SK-N-SH (cell line): ENCODE data around the gene ACTN4. TPM values are rescaled to one million over a fixed set of nuclear protein-coding genes. Genes with fewer than 3 reads are reported as not detected.

Experiments
- CTCF ChIA-PET: fragments of 300-600, 350-600 bp; formaldehyde crosslinking; extraction: SDS; loops from one replicate; lab custom pipeline; 2021; lab: Yijun Ruan, JAX
- POLR2A ChIA-PET: fragments of 350-600 bp; sonication (Branson Sonifier 250); formaldehyde crosslinking; extraction: SDS; loops from one replicate; lab custom pipeline; 2020; ENCODE audit warnings: antibody characterized with exemption, inconsistent platforms; lab: Yijun Ruan, JAX
- DNase-seq: peaks from one replicate; pipeline ENCODE4 v3.0.0; 2012
- H2AFZ ChIP-seq: fragments of 200-600 bp; sonication (generic); 2 replicates; pipeline ENCODE4 v1.8.1; 2016; ENCODE audit warnings: antibody characterized with exemption, mild to moderate bottlenecking, low read depth
- H3F3A ChIP-seq: fragments of 200-600 bp; sonication (generic); replicated peaks from 2 replicates; pipeline ENCODE3; 2016; ENCODE audit warnings: antibody characterized with exemption, mild to moderate bottlenecking; ENCODE audit not compliant: insufficient read depth
- H3K27ac ChIP-seq, 2 experiments: fragments of 200-500 bp in 1 of 2; fragments of 200-600 bp in 1 of 2; sonication (Bioruptor generic) in 1 of 2; sonication (generic), shearing (Covaris generic) in 1 of 2; 2 replicates each; pipeline versions ENCODE4 v1.5.1 to v1.6.1; 2014 to 2016; ENCODE audit warnings: low read depth in 2 of 2, inconsistent platforms in 1 of 2, low read length in 1 of 2, mild to moderate bottlenecking in 1 of 2, mixed read lengths in 1 of 2
- H3K27me3 ChIP-seq: fragments of 200-600 bp; sonication (generic), shearing (Covaris generic); 2 replicates; pipeline ENCODE4 v1.6.1; 2016; ENCODE audit warnings: mixed run types; ENCODE audit not compliant: insufficient read depth
- H3K36me3 ChIP-seq, 2 experiments: fragments of 200-500 bp in 1 of 2; fragments of 200-600 bp in 1 of 2; sonication (Bioruptor generic) in 1 of 2; sonication (generic) in 1 of 2; replicated peaks in 1 of 2; 2 replicates each; pipeline versions ENCODE3 to v1.5.1; 2014 to 2016; ENCODE audit warnings: low read length in 1 of 2, mild to moderate bottlenecking in 1 of 2; ENCODE audit not compliant: insufficient read depth in 2 of 2, control insufficient read depth in 1 of 2
- H3K4me1 ChIP-seq, 2 experiments: fragments of 200-500 bp in 1 of 2; fragments of 200-600 bp in 1 of 2; sonication (Bioruptor generic) in 1 of 2; sonication (generic), shearing (Covaris generic) in 1 of 2; 2 replicates each; pipeline versions ENCODE4 v1.5.1 to v1.6.1; 2014 to 2016; ENCODE audit warnings: low read depth in 1 of 2, low read length in 1 of 2, mixed run types in 1 of 2; ENCODE audit not compliant: insufficient read depth in 2 of 2, control insufficient read depth in 1 of 2
- H3K4me2 ChIP-seq: fragments of 200-600 bp; sonication (generic), shearing (Covaris generic); 2 replicates; pipeline ENCODE4 v1.6.1; 2017; ENCODE audit warnings: mixed run types
- H3K4me3 ChIP-seq, 2 experiments: fragments of 200-500 bp in 1 of 2; fragments of 200-600 bp in 1 of 2; sonication (Bioruptor generic) in 1 of 2; sonication (generic), shearing (Covaris generic) in 1 of 2; 2 replicates each; pipeline versions ENCODE4 v1.5.1 to v1.8.1; 2014 to 2016; ENCODE audit warnings: low read depth in 2 of 2, inconsistent platforms in 1 of 2, low read length in 1 of 2, mild to moderate bottlenecking in 1 of 2, mixed read lengths in 1 of 2, moderate library complexity in 1 of 2
- H3K79me2 ChIP-seq: fragments of 200-600 bp; sonication (generic); 2 replicates; pipeline ENCODE4 v1.8.1; 2017; ENCODE audit warnings: mild to moderate bottlenecking; ENCODE audit not compliant: insufficient read depth
- H3K9ac ChIP-seq: fragments of 200-600 bp; sonication (generic); 2 replicates; pipeline ENCODE4 v1.6.1; 2017; ENCODE audit warnings: mixed run types
- H3K9me2 ChIP-seq: fragments of 200-600 bp; sonication (generic); 2 replicates; pipeline ENCODE4 v1.6.1; 2017; ENCODE audit warnings: mixed run types
- H3K9me3 ChIP-seq: fragments of 200-600 bp; sonication (generic); 2 replicates; pipeline ENCODE4 v1.6.1; 2017; ENCODE audit warnings: mixed run types, mild to moderate bottlenecking, moderate library complexity
- H4K20me1 ChIP-seq: fragments of 200-600 bp; sonication (generic); 2 replicates; pipeline ENCODE4 v1.6.1; 2017; ENCODE audit warnings: mild to moderate bottlenecking, mixed run types; ENCODE audit not compliant: insufficient read depth
- CHD2 ChIP-seq: fragments of 150-350 bp; IDR thresholded peaks from 2 replicates; pipeline ENCODE4 v1.6.1; 2018; ENCODE audit warnings: low read length; ENCODE audit not compliant: partially characterized antibody
- EP300 ChIP-seq, 2 experiments: IDR thresholded peaks; 2 replicates each; pipeline versions ENCODE4 v1.4.0 to v1.6.1; 2012; ENCODE audit warnings: borderline replicate concordance in 1 of 2, low read depth in 1 of 2, low read length in 1 of 2
- EZH2phosphoT487 ChIP-seq: fragments of 200-600 bp; sonication (generic); IDR thresholded peaks from 2 replicates; pipeline ENCODE4 v1.6.1; 2017; ENCODE audit warnings: low read depth, mixed run types, mild to moderate bottlenecking, antibody characterized with exemption, moderate library complexity, borderline replicate concordance
- FOSL2 ChIP-seq: IDR thresholded peaks from 2 replicates; pipeline ENCODE4 v1.4.0; 2012; ENCODE audit warnings: low read depth, mild to moderate bottlenecking, moderate library complexity, borderline replicate concordance
- FOXJ3 ChIP-seq: sonication (generic); formaldehyde crosslinking; IDR thresholded peaks from 2 replicates; pipeline ENCODE4 v1.5.1; 2020; ENCODE audit warnings: mild to moderate bottlenecking, missing genetic modification reagents
- FOXM1 ChIP-seq: IDR thresholded peaks from 2 replicates; pipeline ENCODE4 v1.4.0; 2012; ENCODE audit warnings: low read depth, mild to moderate bottlenecking
- JUND ChIP-seq: IDR thresholded peaks from 2 replicates; pipeline ENCODE4 v1.4.0; 2012
- MAX ChIP-seq: IDR thresholded peaks from 2 replicates; pipeline ENCODE4 v1.4.0; 2012; ENCODE audit warnings: low read depth
- MXI1 ChIP-seq: IDR thresholded peaks from 2 replicates; pipeline ENCODE4 v1.6.1; 2012; ENCODE audit warnings: mild to moderate bottlenecking, low read depth, low read length, improper control_type of control experiment
- NFIC ChIP-seq: IDR thresholded peaks from 2 replicates; pipeline ENCODE4 v1.4.0; 2012; ENCODE audit warnings: borderline replicate concordance
- NRF1 ChIP-seq: IDR thresholded peaks from 2 replicates; pipeline ENCODE4 v1.6.1; 2012; ENCODE audit warnings: low read depth, mild to moderate bottlenecking, low read length
- POLR2AphosphoS5 ChIP-seq: IDR thresholded peaks from 2 replicates; pipeline ENCODE4 v1.6.1; 2012; ENCODE audit warnings: low read depth, low read length
- RAD21 ChIP-seq: IDR thresholded peaks from 2 replicates; pipeline ENCODE4 v1.6.1; 2012; ENCODE audit warnings: mild to moderate bottlenecking, low read length
- RFX5 ChIP-seq: IDR thresholded peaks from 2 replicates; pipeline ENCODE4 v1.6.1; 2012; ENCODE audit warnings: mild to moderate bottlenecking, improper control_type of control experiment, low read length
- RXRA ChIP-seq: IDR thresholded peaks from 2 replicates; pipeline ENCODE4 v1.4.0; 2012; ENCODE audit warnings: low read depth, mild to moderate bottlenecking, borderline replicate concordance
- SIN3A ChIP-seq: IDR thresholded peaks from 2 replicates; pipeline ENCODE4 v1.6.1; 2012; ENCODE audit warnings: low read depth, mild to moderate bottlenecking, low read length, moderate library complexity, borderline replicate concordance
- SMC3 ChIP-seq: IDR thresholded peaks from 2 replicates; pipeline ENCODE4 v1.6.1; 2012; ENCODE audit warnings: low read depth, low read length, improper control_type of control experiment
- TAF1 ChIP-seq: IDR thresholded peaks from 2 replicates; pipeline ENCODE4 v1.6.1; 2012; ENCODE audit warnings: low read depth, mild to moderate bottlenecking, low read length, moderate library complexity, borderline replicate concordance
- TCF12 ChIP-seq: IDR thresholded peaks from 2 replicates; pipeline ENCODE4 v1.4.0; 2012
- TEAD4 ChIP-seq: IDR thresholded peaks from 2 replicates; pipeline ENCODE4 v1.4.0; 2012; ENCODE audit warnings: mild to moderate bottlenecking, borderline replicate concordance; ENCODE audit not compliant: insufficient read depth
- ZBTB33 ChIP-seq: IDR thresholded peaks from 2 replicates; pipeline ENCODE4 v1.4.0; 2012; ENCODE audit warnings: low read depth, borderline replicate concordance
- WGBS: methylation state at CpG from one replicate; pipeline ENCODE4 v1.1.6; 2017; ENCODE audit warnings: low lambda C conversion rate; 5-methylcytosine and 5-hydroxymethylcytosine counted together
- polyA plus RNA-seq, 3 experiments: library from polyadenylated mRNA; depleted of rRNA; stranded (reverse); fragments of >200 nt; gene quantifications; 2 replicates each; pipeline ENCODE4 v1.2.3, GENCODE V29; 2012

The ACTN4 gene
- polyA plus RNA-seq, 1 of the 3 experiments (the other 2 are of a cell fraction): 598 TPM

- POLR2A ChIA-PET: no interaction called here
- H4K20me1 ChIP-seq: peaks cover 10% of the 10 kb centered on the region; the same call in 1 of the 2 replicates
Observed at GRCh38 chr19:38731654-38732301, 84.3 kb downstream of the ACTN4 start.

GRCh38 chr19:38733241-38733492 lies 85.7 kb downstream of the ACTN4 start:
- POLR2A ChIA-PET: interaction anchor here (0.8 kb wide), 1 partner anchor 188 kb away, joined by 3 read pairs; no protein-coding TSS in a partner anchor
- Histone ChIP-seq H3K36me3 (peaks cover 21 to 30% of the 10 kb centered on the region in 2 experiments), H3K9me2 (no peaks in the 10 kb centered on the region), H3K27ac (peak overlapping the region in 1 of 2 experiments; percentile 40; a peak in 1 of 4 replicates)
- CTCF ChIA-PET: interaction anchor here (1.0 to 2.7 kb wide), 5 partner anchors 9 to 218 kb away, joined by 3 to 16 read pairs (median 4); partner anchors contain the start of genes MRPS12 and SARS2
- no peak for DNase-seq
- WGBS: 100% methylated on average over 1 of the region's 1 CpG
- TF ChIP-seq CHD2 (no peak), FOXM1 (no peak), MAX (no peak), FOXJ3 (CRISPR knock-in tag) (no peak), SMC3 (no peak), TCF12 (no peak), RFX5 (no peak), TEAD4 (no peak), RAD21 (no peak), JUND (no peak), NRF1 (no peak)
- TF ChIP-seq, all 33 proteins: peak for 0
- Histone ChIP-seq H3F3A (peaks cover 53% of the 10 kb centered on the region), H4K20me1 (peaks cover 10% of the 10 kb centered on the region; the same call in 1 of the 2 replicates), H3K9me3 (no peaks in the 10 kb centered on the region), H3K27me3 (no peaks in the 10 kb centered on the region), H3K4me3 (no peak overlapping the region), H3K9ac (no peak overlapping the region), H2AFZ (no peak overlapping the region), H3K79me2 (no peaks in the 10 kb centered on the region), H3K4me2 (no peak overlapping the region), H3K4me1 (peaks cover 7 to 12% of the 10 kb centered on the region in 2 experiments; a peak in 3 of 4 replicates)

More at GRCh38 chr19:38731654-38732301, 84.3 kb downstream of the ACTN4 start:
- Histone ChIP-seq H3K27ac (peak overlapping the region in 1 of 2 experiments; percentile 40; a peak in 1 of 4 replicates), H3K9me3 (no peaks in the 10 kb centered on the region), H3F3A (peaks cover 53% of the 10 kb centered on the region), H3K4me1 (peaks cover 7 to 12% of the 10 kb centered on the region in 2 experiments; a peak in 3 of 4 replicates), H3K9me2 (no peaks in the 10 kb centered on the region), H3K4me3 (no peak overlapping the region), H3K27me3 (no peaks in the 10 kb centered on the region), H3K79me2 (no peaks in the 10 kb centered on the region; the same call in 1 of the 2 replicates), H3K36me3 (peaks cover 23 to 44% of the 10 kb centered on the region in 2 experiments), H2AFZ (no peak overlapping the region), H3K4me2 (no peak overlapping the region), H3K9ac (no peak overlapping the region)
- TF ChIP-seq JUND: no peak
- TF ChIP-seq EZH2phosphoT487: no peak
- no peak for TF ChIP-seq EP300 (IDR thresholded peaks at IDR 0.05; ENCODE audit: borderline replicate concordance in 1 of 2, low read depth in 1 of 2, low read length in 1 of 2)
- TF ChIP-seq FOSL2: no peak
- no peak for TF ChIP-seq TEAD4
- TF ChIP-seq NRF1: no peak
- no peak for TF ChIP-seq NFIC
- TF ChIP-seq TAF1: no peak
- no peak for TF ChIP-seq RXRA
- TF ChIP-seq TCF12: no peak
- TF ChIP-seq ZBTB33: no peak
- no peak for TF ChIP-seq POLR2AphosphoS5
- no peak for TF ChIP-seq SIN3A
- TF ChIP-seq MXI1: no peak
- no peak for TF ChIP-seq RFX5
- CTCF ChIA-PET: interaction anchor here (0.6 kb wide), 1 partner anchor 230 kb away, joined by 3 read pairs; no protein-coding TSS in a partner anchor
- no peak for DNase-seq
- WGBS: 85% methylated on average over 10 of the region's 10 CpGs
